NT2/D1 (cell line): Measurements from ENCODE around the gene MED12L.

Experiments used
- DNase-seq: peaks from one replicate; pipeline ENCODE4 v3.0.0-alpha.2; 2011; ENCODE audit warnings: low read depth, low spot score
- H3K27me3 ChIP-seq: 2 replicates; pipeline ENCODE4 v1.6.0; 2011; ENCODE audit warnings: mild to moderate bottlenecking; ENCODE audit not compliant: insufficient read length, insufficient read depth
- H3K36me3 ChIP-seq: 2 replicates; pipeline ENCODE4 v1.6.1; 2011; ENCODE audit warnings: mild to moderate bottlenecking, low read length, mixed read lengths; ENCODE audit not compliant: insufficient read depth, insufficient read length
- H3K4me1 ChIP-seq: 2 replicates; pipeline ENCODE4 v1.5.1; 2011; ENCODE audit not compliant: insufficient read depth, insufficient read length
- H3K4me3 ChIP-seq: 2 replicates; pipeline ENCODE4 v1.5.1; 2011; ENCODE audit warnings: low read depth; ENCODE audit not compliant: insufficient read length
- H3K9ac ChIP-seq: 2 replicates; pipeline ENCODE4 v1.6.0; 2011; ENCODE audit warnings: low read depth; ENCODE audit not compliant: insufficient read length
- H3K9me3 ChIP-seq: 2 replicates; pipeline ENCODE4 v1.5.1; 2011; ENCODE audit warnings: mild to moderate bottlenecking, low read length; ENCODE audit not compliant: insufficient read depth
- SUZ12 ChIP-seq: IDR thresholded peaks from 2 replicates; pipeline ENCODE4 v1.6.1; 2011; ENCODE audit not compliant: insufficient read length, insufficient read depth; ENCODE audit errors: extremely low read depth
- YY1 ChIP-seq: IDR thresholded peaks from 2 replicates; pipeline ENCODE4 v1.6.1; 2011; ENCODE audit not compliant: insufficient read length, insufficient read depth
- ZNF274 ChIP-seq: IDR thresholded peaks from 2 replicates; pipeline ENCODE4 v1.6.1; 2011; ENCODE audit warnings: mild to moderate bottlenecking, low read depth, low read length

MED12L gene

GRCh38 chr3:151267066-151267465 lies 181.6 kb downstream of the MED12L start:
- Histone ChIP-seq H3K27me3 (no peaks in the 10 kb centered on the region), H3K36me3 (no peaks in the 10 kb centered on the region), H3K4me3 (no peak overlapping the region), H3K9ac (no peak overlapping the region), H3K4me1 (no peaks in the 10 kb centered on the region), H3K9me3 (no peaks in the 10 kb centered on the region)
- no peak for TF ChIP-seq YY1
- TF ChIP-seq SUZ12: no peak
- TF ChIP-seq ZNF274: no peak
- DNase-seq: no peak

- Histone ChIP-seq H3K4me3 (no peak overlapping the region), H3K27me3 (no peaks in the 10 kb centered on the region), H3K9ac (no peak overlapping the region), H3K36me3 (no peaks in the 10 kb centered on the region), H3K9me3 (no peaks in the 10 kb centered on the region), H3K4me1 (no peaks in the 10 kb centered on the region)
- TF ChIP-seq SUZ12 (no peak), YY1 (no peak), ZNF274 (no peak)
- no peak for DNase-seq
These were observed 183.1 kb downstream of the MED12L start for GRCh38 chr3:151268267-151269235.

DNA sequence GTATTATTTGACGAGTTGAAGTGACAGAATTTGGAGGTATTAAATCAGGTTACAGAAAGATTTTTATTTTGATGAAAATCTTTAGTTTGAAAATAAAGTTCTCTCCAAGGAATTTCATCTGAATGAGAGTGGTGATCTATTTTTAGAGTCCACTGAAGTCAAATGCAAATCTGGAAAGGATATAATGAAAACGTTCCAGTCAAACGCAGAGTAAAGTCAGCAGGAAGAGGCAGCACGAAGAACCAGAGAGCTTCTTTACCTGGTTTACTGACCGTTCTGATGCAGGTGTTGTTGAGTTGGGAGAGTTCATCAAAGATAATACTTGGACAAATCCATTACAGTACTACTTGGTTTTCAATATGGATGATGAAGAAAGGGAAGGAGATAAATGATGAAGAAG lies 184.2 kb downstream of the MED12L start:
- DNase-seq: no peak
- H3K9me3 ChIP-seq: no peaks in the 10 kb centered on the region
- no peak overlapping the region for H3K4me3 ChIP-seq
- TF ChIP-seq ZNF274 (no peak), SUZ12 (no peak), YY1 (no peak)
- H3K9ac ChIP-seq: no peak overlapping the region
- H3K27me3 ChIP-seq: no peaks in the 10 kb centered on the region
- no peaks in the 10 kb centered on the region for H3K36me3 ChIP-seq
- no peaks in the 10 kb centered on the region for H3K4me1 ChIP-seq

DNA sequence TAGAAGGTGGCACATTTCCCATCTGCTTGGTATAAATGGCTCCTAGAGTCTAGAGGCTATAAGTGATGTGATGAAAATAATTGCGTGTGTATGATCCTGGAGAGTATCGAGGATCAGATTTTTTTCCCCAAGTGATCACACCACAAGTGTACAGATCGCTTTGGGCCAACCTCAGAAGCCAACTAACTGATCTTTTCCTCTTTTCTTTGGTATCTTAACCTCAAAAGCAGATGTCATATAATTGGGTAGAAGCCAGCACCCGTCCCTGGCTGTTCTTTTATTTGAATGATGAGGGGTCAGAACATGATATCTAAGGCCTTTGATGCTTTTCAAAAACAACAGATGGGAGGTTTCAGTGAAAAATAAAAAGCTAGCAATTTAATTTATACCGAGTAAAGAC lies 189.6 kb downstream of the MED12L start:
- H3K9ac ChIP-seq: no peak overlapping the region
- TF ChIP-seq ZNF274: no peak
- no peak for TF ChIP-seq SUZ12
- no peak for TF ChIP-seq YY1
- no peak overlapping the region for H3K4me3 ChIP-seq
- H3K9me3 ChIP-seq: no peaks in the 10 kb centered on the region
- DNase-seq: no peak
- no peaks in the 10 kb centered on the region for H3K27me3 ChIP-seq
- H3K36me3 ChIP-seq: no peaks in the 10 kb centered on the region
- no peaks in the 10 kb centered on the region for H3K4me1 ChIP-seq

- Histone ChIP-seq H3K4me1 (no peaks in the 10 kb centered on the region), H3K36me3 (no peaks in the 10 kb centered on the region), H3K27me3 (no peaks in the 10 kb centered on the region), H3K9me3 (no peaks in the 10 kb centered on the region), H3K9ac (no peak overlapping the region), H3K4me3 (no peak overlapping the region)
- TF ChIP-seq ZNF274 (no peak), SUZ12 (no peak), YY1 (no peak)
- DNase-seq: no peak
These were observed 190.7 kb downstream of the MED12L start for GRCh38 chr3:151276038-151276686.

DNA sequence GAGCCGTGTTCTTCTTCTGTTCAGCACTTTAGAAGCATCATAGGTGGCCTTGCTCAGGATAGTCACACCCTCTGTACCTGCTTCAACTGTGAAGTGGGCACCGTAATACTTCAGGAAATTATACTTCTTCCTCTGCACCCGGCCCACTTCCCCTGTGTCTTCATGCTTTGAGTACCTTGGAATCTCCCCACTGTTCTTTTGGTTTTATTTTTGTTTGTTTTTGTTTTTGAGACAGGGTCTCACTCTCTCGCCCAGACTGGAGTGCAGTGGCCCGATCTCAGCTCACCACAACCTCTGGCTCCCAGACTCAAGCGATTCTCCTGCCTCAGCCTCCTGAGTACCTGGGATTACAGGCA lies 191.2 kb downstream of the MED12L start:
- DNase-seq: no peak
- Histone ChIP-seq H3K36me3 (no peaks in the 10 kb centered on the region), H3K9me3 (no peaks in the 10 kb centered on the region), H3K9ac (no peak overlapping the region), H3K4me1 (no peaks in the 10 kb centered on the region), H3K27me3 (no peaks in the 10 kb centered on the region), H3K4me3 (no peak overlapping the region)
- TF ChIP-seq YY1: no peak
- no peak for TF ChIP-seq SUZ12
- no peak for TF ChIP-seq ZNF274

DNA sequence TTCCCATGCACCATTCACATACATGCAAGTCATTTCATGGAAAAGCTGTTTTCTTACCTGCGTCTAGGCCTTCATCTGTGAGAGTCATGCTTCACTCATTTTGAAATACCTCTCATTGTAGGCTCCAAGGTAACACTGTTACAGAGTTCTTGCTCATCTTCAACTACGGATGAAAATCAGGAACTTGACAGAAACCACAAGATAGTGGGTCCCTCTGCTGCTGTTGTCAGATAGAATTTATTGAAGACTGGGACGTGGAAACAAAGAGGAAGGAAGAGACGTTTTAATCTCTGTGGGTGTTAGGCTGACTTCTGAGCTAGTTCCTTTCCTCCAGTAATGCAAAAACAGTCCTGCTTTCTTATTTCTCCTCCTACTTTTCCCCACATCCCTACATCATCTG lies 192.8 kb downstream of the MED12L start, which contains the start of gene P2RY14:
Gene P2RY14 (minus strand): TSS at position 313 of the 400 bp plus-strand sequence. CDS start 64,226 bp downstream, outside the sequence.
- Histone ChIP-seq H3K27me3 (no peaks in the 10 kb centered on the region), H3K4me1 (no peaks in the 10 kb centered on the region), H3K4me3 (no peak within 1 kb of the TSS), H3K9ac (no peak within 1 kb of the TSS), H3K36me3 (no peaks in the 10 kb centered on the region), H3K9me3 (no peaks in the 10 kb centered on the region)
- no peak for DNase-seq
- no peak for TF ChIP-seq ZNF274
- TF ChIP-seq YY1: no peak
- TF ChIP-seq SUZ12: no peak
